Tibial nerve (tissue), 3 donors: Measurements from ENCODE around the gene TLE3.

Source experiments
- POLR2A ChIP-seq, 2 donors: fragments of 450-650 bp; IDR thresholded peaks; one replicate each; pipeline ENCODE4 v1.6.1; 2017; ENCODE audit warnings: antibody characterized with exemption in 2 of 2, mild to moderate bottlenecking in 2 of 2, moderate library complexity in 2 of 2
- TF ChIP-seq, protein P1 (sequence below), 5 experiments: fragments of 200-600 bp in 3 of 5; fragments of 450-650 bp in 2 of 5; sonication (generic) in 3 of 5; IDR thresholded peaks; one replicate each; pipeline ENCODE4 v1.5.1; 2016 to 2019; ENCODE audit warnings: antibody characterized with exemption in 5 of 5, mild to moderate bottlenecking in 3 of 5, moderate library complexity in 2 of 5

DNA sequence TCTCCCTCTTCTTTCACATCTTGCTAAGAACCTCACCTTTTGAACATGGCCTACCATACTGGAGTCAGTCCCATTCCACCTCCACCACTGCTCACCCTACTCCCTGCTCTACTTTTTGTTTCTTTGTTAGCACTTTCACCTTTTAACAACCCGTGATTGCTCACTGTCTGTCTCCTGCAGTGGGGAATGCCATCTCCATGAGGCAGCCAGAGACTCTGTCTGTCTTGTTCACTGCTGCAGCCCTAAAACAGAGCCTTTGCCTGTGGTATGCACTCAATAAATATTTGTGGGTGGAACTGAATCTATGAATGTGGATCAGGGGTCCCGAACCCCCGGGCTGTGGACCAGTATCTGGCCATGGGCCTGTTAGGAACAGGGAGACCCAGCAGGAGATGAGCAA is 16.5 kb upstream of the TLE3 start:
- no peak for TF ChIP-seq POLR2A (IDR thresholded peaks at IDR 0.05)
- TF ChIP-seq, protein P1, sequence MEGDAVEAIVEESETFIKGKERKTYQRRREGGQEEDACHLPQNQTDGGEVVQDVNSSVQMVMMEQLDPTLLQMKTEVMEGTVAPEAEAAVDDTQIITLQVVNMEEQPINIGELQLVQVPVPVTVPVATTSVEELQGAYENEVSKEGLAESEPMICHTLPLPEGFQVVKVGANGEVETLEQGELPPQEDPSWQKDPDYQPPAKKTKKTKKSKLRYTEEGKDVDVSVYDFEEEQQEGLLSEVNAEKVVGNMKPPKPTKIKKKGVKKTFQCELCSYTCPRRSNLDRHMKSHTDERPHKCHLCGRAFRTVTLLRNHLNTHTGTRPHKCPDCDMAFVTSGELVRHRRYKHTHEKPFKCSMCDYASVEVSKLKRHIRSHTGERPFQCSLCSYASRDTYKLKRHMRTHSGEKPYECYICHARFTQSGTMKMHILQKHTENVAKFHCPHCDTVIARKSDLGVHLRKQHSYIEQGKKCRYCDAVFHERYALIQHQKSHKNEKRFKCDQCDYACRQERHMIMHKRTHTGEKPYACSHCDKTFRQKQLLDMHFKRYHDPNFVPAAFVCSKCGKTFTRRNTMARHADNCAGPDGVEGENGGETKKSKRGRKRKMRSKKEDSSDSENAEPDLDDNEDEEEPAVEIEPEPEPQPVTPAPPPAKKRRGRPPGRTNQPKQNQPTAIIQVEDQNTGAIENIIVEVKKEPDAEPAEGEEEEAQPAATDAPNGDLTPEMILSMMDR (IDR thresholded peaks at IDR 0.05): no peak
